B cell (primary cell): ENCODE results near the gene KATNB1. TPM values are rescaled to one million over a fixed set of nuclear protein-coding genes. Genes with fewer than 3 reads are reported as not detected.

ENCODE experiments used
- ATAC-seq: fragments of 200-7000 bp; cut with Tn5 transposase; one replicate; pipeline ENCODE4 v1.10.0; 2021; ENCODE audit warnings: low read depth, mild to moderate bottlenecking, moderate number of reproducible peaks, moderate library complexity
- CTCF ChIA-PET: fragments of 350-600 bp; sonication (Branson Sonifier 250); formaldehyde crosslinking; loops from one replicate; lab custom pipeline; 2021; ENCODE audit warnings: antibody characterized with exemption, inconsistent platforms; lab: Charles Lee
- POLR2A ChIA-PET: fragments of 350-600 bp; sonication (Branson Sonifier 250); formaldehyde crosslinking; loops from one replicate; lab custom pipeline; 2021; ENCODE audit warnings: antibody characterized with exemption; lab: Charles Lee
- DNase-seq: peaks from one replicate; pipeline ENCODE4 v3.0.0; 2013
- H2AFZ ChIP-seq: 2 replicates; pipeline ENCODE4 v1.6.1; 2012; ENCODE audit warnings: mild to moderate bottlenecking, low read depth, low read length; ENCODE audit not compliant: insufficient read depth, poor library complexity, severe bottlenecking
- H3K27ac ChIP-seq, 2 donors: 1 replicate in 1 of 2; 2 replicates in 1 of 2; pipeline ENCODE4 v1.5.1; 2012 to 2013; ENCODE audit warnings: low read length in 2 of 2, mild to moderate bottlenecking in 2 of 2, moderate library complexity in 1 of 2
- H3K27me3 ChIP-seq, 4 experiments: fragments of 200-600 bp in 1 of 4; sonication (generic) in 1 of 4; replicated peaks in 1 of 4; 1 replicate in 2 of 4; 2 replicates in 2 of 4; pipeline versions ENCODE4 v1.6.1 to v1.7.0; 2013 to 2016; ENCODE audit warnings: low read length in 3 of 4, mild to moderate bottlenecking in 2 of 4, mixed read lengths in 1 of 4, moderate library complexity in 1 of 4; ENCODE audit not compliant: insufficient read depth in 4 of 4, control insufficient read depth in 3 of 4; ENCODE audit errors: control extremely low read depth in 1 of 4
- H3K36me3 ChIP-seq, 2 experiments: replicated peaks in 1 of 2; 1 replicate in 1 of 2; 2 replicates in 1 of 2; pipeline versions ENCODE4 v1.6.1 to v1.7.1; 2013; ENCODE audit warnings: low read length in 1 of 2; ENCODE audit not compliant: insufficient read depth in 2 of 2, control insufficient read depth in 1 of 2; ENCODE audit errors: control extremely low read depth in 1 of 2, extremely low read depth in 1 of 2
- H3K4me1 ChIP-seq, 2 donors: fragments of 200-600 bp in 1 of 2; sonication (generic) in 1 of 2; 1 replicate in 1 of 2; 2 replicates in 1 of 2; pipeline versions ENCODE4 v1.5.1 to v1.6.1; 2013 to 2017; ENCODE audit warnings: low read length in 2 of 2; ENCODE audit not compliant: control insufficient read depth in 2 of 2, insufficient read depth in 2 of 2
- H3K4me2 ChIP-seq: replicated peaks from 2 replicates; pipeline ENCODE3; 2012; ENCODE audit warnings: mild to moderate bottlenecking, low read depth, low read length; ENCODE audit not compliant: poor library complexity, severe bottlenecking
- H3K4me3 ChIP-seq, 5 experiments: fragments of 200-600 bp in 1 of 5; sonication (generic) in 1 of 5; 1 replicate in 3 of 5; 2 replicates in 2 of 5; pipeline versions ENCODE4 v1.5.1 to v1.7.0; 2011 to 2016; ENCODE audit warnings: low read length in 4 of 5, mild to moderate bottlenecking in 4 of 5, low read depth in 2 of 5, control low read depth in 1 of 5, moderate library complexity in 1 of 5; ENCODE audit not compliant: insufficient read depth in 1 of 5; ENCODE audit errors: control extremely low read depth in 1 of 5, extremely low read depth in 1 of 5
- H3K79me2 ChIP-seq: fragments of 200-600 bp; sonication (generic); one replicate; pipeline ENCODE4 v1.6.0; 2016; ENCODE audit warnings: low read length; ENCODE audit not compliant: control insufficient read depth, insufficient read depth
- H3K9ac ChIP-seq: fragments of 200-600 bp; sonication (generic); 2 replicates; pipeline ENCODE4 v1.6.1; 2017; ENCODE audit warnings: mild to moderate bottlenecking, low read length, moderate library complexity
- H3K9me3 ChIP-seq, 3 donors: one replicate each; pipeline versions ENCODE4 v1.6.1 to v1.7.1; 2013; ENCODE audit warnings: low read length in 2 of 3; ENCODE audit not compliant: control insufficient read depth in 2 of 3, insufficient read depth in 1 of 3; ENCODE audit errors: control extremely low read depth in 1 of 3
- H4K20me1 ChIP-seq: 2 replicates; pipeline ENCODE4 v1.6.0; 2012; ENCODE audit warnings: mild to moderate bottlenecking, low read length; ENCODE audit not compliant: insufficient read depth, control insufficient read depth, poor library complexity, severe bottlenecking
- H3K27ac Mint-ChIP-seq: one replicate; pipeline ENCODE4 v1.8.0; 2021; ENCODE audit warnings: mixed read lengths
- H3K27me3 Mint-ChIP-seq: one replicate; pipeline ENCODE4 v1.8.0; 2021; ENCODE audit warnings: mixed read lengths
- H3K4me1 Mint-ChIP-seq: one replicate; pipeline ENCODE4 v1.8.0; 2021; ENCODE audit warnings: mixed read lengths
- H3K4me3 Mint-ChIP-seq: one replicate; pipeline ENCODE4 v1.8.0; 2021; ENCODE audit warnings: mixed read lengths
- H3K9me3 Mint-ChIP-seq: one replicate; pipeline ENCODE4 v1.8.0; 2022; ENCODE audit warnings: mixed read lengths; ENCODE audit not compliant: insufficient read depth
- EZH2 ChIP-seq: IDR thresholded peaks from 2 replicates; pipeline ENCODE4 v1.6.1; 2012; ENCODE audit warnings: borderline replicate concordance, low read depth, mild to moderate bottlenecking, moderate library complexity, low read length; ENCODE audit not compliant: insufficient read depth, poor library complexity, severe bottlenecking
- WGBS: methylation state at CpG from one replicate; pipeline ENCODE4 v1.1.5; 2013; ENCODE audit warnings: missing lambda C conversion rate; ENCODE audit not compliant: insufficient coverage; 5-methylcytosine and 5-hydroxymethylcytosine counted together
- intact Hi-C: fragments of 100-400 bp; cut with micrococcal nuclease; formaldehyde crosslinking; loops from one replicate; pipeline ENCODE4 v1.10.0; 2022
- polyA plus RNA-seq: library from polyadenylated mRNA; depleted of rRNA; stranded (reverse); fragments of >200 nt; gene quantifications from 2 replicates; pipeline ENCODE4 v1.2.3, GENCODE V29; 2012
- total RNA-seq, 2 donors: library from RNA; stranded (reverse); fragments of 120-200 nt in 1 of 2; gene quantifications; 1 replicate in 1 of 2; 2 replicates in 1 of 2; pipeline versions ENCODE4 v1.2.3 to v1.2.4, GENCODE V29; 2013 to 2022
- TF ChIP-seq, protein P1 (sequence below): fragments of 200-600 bp; IDR thresholded peaks from one replicate; pipeline ENCODE4 v1.8.0; 2022; ENCODE audit warnings: antibody characterized with exemption, mild to moderate bottlenecking

The KATNB1 gene
- total and polyA plus RNA-seq, 2 donors (not counting 1 experiment from before 2014, with no cell fraction given) = 20.3 to 29.0 TPM

DNA sequence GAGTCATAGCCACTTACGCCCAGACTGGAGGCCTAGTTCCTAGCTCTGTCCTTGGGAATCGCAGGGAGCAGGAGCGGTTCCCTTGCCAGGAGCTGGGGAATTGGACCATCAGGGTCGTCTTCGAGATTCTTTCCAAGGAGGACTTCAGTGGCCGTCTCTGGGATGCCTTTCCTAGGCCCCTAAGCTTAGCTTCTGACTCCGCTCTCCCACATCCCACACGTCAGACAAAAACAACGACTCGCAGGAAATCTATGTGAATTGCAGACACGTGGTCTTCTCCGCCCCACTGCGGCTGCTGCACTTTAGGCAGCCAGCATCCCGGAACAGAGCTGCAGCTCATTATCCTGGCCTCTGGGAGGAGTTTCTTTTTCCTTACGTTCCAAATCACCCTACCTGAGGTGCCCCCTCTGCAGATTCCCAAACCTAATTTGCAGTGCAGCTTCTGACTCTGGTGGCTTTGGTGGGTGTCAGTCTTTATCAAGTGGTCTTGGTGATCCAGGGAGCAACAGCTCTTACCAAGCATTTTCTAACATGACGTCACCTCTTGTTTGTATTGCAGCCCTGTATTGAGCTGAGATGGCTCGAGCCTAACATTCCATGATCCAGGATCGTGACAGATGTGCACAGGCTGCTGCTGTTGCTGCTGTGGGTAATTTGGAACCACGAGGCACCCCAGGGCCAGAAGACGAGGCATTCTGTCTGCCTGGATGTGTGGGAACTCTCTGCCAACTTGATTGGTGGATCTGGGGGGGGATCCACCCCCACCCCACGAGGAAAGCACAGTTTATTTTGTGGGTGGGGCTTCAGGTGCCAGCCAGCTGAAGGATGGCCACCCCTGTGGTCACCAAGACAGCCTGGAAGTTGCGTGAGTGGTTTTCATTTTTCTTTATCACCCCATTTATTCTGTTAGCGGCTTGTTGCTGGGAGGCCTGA lies 1.1 kb downstream of the KATNB1 start:
- ATAC-seq = no peak
- Histone ChIP-seq H4K20me1 (no peaks in the 10 kb centered on the region), H3K36me3 (no peaks in the 10 kb centered on the region), H3K4me1 (peaks cover 15 to 19% of the 10 kb centered on the region in 2 donors), H3K27ac (peak overlapping the region in 1 of 2 donors; percentile 66), H2AFZ (peak overlapping the region; percentile 95), H3K4me3 (peak overlapping the region in 4 of 5 experiments; percentile 59 to 98 (median 84)), H3K79me2 (peaks cover 9% of the 10 kb centered on the region), H3K9me3 (no peaks in the 10 kb centered on the region), H3K4me2 (peak overlapping the region; percentile 96), H3K9ac (peak overlapping the region; percentile 84), H3K27me3 (no peaks in the 10 kb centered on the region)
- 11% methylated on average over 20 of the region's 23 CpGs for WGBS
- no peaks in the 10 kb centered on the region for H3K27me3 Mint-ChIP-seq
- peak overlapping the region; percentile 93 for H3K4me3 Mint-ChIP-seq
- POLR2A ChIA-PET = interaction anchor here (0.6 to 1.4 kb wide), 2 partner anchors 42 to 47 kb away, joined by 3 to 4 read pairs; partner anchors contain the start of gene DRC7
- CTCF ChIA-PET = interaction anchor here (1.7 to 1.8 kb wide), 2 partner anchors 20 to 160 kb away, joined by 5 read pairs; no protein-coding TSS in a partner anchor
- TF ChIP-seq, protein P1, sequence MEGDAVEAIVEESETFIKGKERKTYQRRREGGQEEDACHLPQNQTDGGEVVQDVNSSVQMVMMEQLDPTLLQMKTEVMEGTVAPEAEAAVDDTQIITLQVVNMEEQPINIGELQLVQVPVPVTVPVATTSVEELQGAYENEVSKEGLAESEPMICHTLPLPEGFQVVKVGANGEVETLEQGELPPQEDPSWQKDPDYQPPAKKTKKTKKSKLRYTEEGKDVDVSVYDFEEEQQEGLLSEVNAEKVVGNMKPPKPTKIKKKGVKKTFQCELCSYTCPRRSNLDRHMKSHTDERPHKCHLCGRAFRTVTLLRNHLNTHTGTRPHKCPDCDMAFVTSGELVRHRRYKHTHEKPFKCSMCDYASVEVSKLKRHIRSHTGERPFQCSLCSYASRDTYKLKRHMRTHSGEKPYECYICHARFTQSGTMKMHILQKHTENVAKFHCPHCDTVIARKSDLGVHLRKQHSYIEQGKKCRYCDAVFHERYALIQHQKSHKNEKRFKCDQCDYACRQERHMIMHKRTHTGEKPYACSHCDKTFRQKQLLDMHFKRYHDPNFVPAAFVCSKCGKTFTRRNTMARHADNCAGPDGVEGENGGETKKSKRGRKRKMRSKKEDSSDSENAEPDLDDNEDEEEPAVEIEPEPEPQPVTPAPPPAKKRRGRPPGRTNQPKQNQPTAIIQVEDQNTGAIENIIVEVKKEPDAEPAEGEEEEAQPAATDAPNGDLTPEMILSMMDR = no peak
- TF ChIP-seq EZH2 = no peak
- H3K4me1 Mint-ChIP-seq = peaks cover 34% of the 10 kb centered on the region
- peak overlapping the region; percentile 89 for H3K27ac Mint-ChIP-seq
- H3K9me3 Mint-ChIP-seq = no peaks in the 10 kb centered on the region
- peak; percentile 49 for DNase-seq
- intact Hi-C loops = loop anchor here (5.0 kb wide), 1 partner anchor 89 kb away; no protein-coding TSS in a partner anchor

DNA sequence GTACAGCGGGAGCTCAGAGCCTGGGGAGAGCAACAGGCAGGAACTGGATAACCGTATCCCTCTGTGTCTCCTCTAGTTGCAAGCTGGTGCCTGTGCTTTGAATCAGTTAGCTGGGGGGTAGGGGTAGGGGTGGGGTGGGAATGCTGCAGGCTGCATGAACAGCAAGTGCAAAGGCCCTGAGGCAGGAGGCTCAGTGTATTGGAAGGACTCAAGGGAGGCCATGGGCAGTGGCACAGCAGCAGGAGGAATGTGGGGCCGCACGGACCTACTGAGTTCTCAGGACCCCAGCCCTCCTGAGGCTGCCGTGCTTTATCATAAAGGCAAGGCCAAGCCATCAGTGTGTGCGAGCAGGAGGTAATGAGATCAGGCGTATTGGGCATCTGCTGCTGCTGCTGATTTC lies 3.3 kb downstream of the KATNB1 start:
- ChIA-PET CTCF (no interaction called here), POLR2A (no interaction called here)
- Histone ChIP-seq H3K4me1 (peaks cover 15 to 19% of the 10 kb centered on the region in 2 donors), H4K20me1 (no peaks in the 10 kb centered on the region), H3K27ac (no peak overlapping the region), H2AFZ (no peak overlapping the region), H3K27me3 (no peaks in the 10 kb centered on the region), H3K4me3 (no peak overlapping the region), H3K79me2 (peaks cover 9% of the 10 kb centered on the region), H3K9ac (no peak overlapping the region), H3K4me2 (no peak overlapping the region), H3K9me3 (no peaks in the 10 kb centered on the region), H3K36me3 (peaks cover 0 to 3% of the 10 kb centered on the region in 2 experiments)
- TF ChIP-seq, protein P1 = no peak
- TF ChIP-seq EZH2 = no peak
- no peaks in the 10 kb centered on the region for H3K9me3 Mint-ChIP-seq
- DNase-seq (no peak), ATAC-seq (no peak)
- 87% methylated on average over 7 of the region's 7 CpGs for WGBS
- no peak overlapping the region for H3K27ac Mint-ChIP-seq
- H3K27me3 Mint-ChIP-seq = no peaks in the 10 kb centered on the region
- H3K4me1 Mint-ChIP-seq = peaks cover 30% of the 10 kb centered on the region
- intact Hi-C loops = loop anchor here (5.0 kb wide), 1 partner anchor 92 kb away; no protein-coding TSS in a partner anchor
- H3K4me3 Mint-ChIP-seq = no peak overlapping the region
